Spleen (tissue), 13 donors: ENCODE measurements around the gene IL33. TPM values are rescaled to one million over a fixed set of nuclear protein-coding genes. Genes with fewer than 3 reads are reported as not detected.
"Not testable (repeated sequence)": the region's sequence is repeated elsewhere in the genome, so short reads cannot be mapped to it uniquely, and the experiment has no call there.

Experiments used
- DNase-seq: peaks from one replicate; pipeline ENCODE4 v3.0.0-alpha.2; 2020
- H3K27ac ChIP-seq, 8 donors: fragments of 200-600 bp; sonication (generic) in 7 of 8; 1 replicate in 4 of 8; 2 replicates in 4 of 8; pipeline versions ENCODE4 v1.5.0 to v1.8.0; 2016 to 2021; ENCODE audit warnings: inconsistent platforms in 4 of 8, mild to moderate bottlenecking in 4 of 8, moderate library complexity in 1 of 8
- H3K27me3 ChIP-seq, 7 donors: fragments of 200-600 bp; sonication (generic) in 6 of 7; replicated peaks in 1 of 7; 1 replicate in 4 of 7; 2 replicates in 3 of 7; pipeline versions ENCODE4 v1.5.0 to v1.8.0; 2016 to 2021; ENCODE audit warnings: inconsistent platforms in 3 of 7, mild to moderate bottlenecking in 1 of 7
- H3K36me3 ChIP-seq, 6 donors: fragments of 200-600 bp; sonication (generic) in 5 of 6; 1 replicate in 4 of 6; 2 replicates in 2 of 6; pipeline versions ENCODE4 v1.5.0 to v1.8.0; 2016 to 2021; ENCODE audit warnings: inconsistent platforms in 2 of 6
- H3K4me1 ChIP-seq, 6 donors: fragments of 200-600 bp; sonication (generic) in 5 of 6; 1 replicate in 3 of 6; 2 replicates in 3 of 6; pipeline versions ENCODE4 v1.5.0 to v1.8.0; 2016 to 2021; ENCODE audit warnings: inconsistent platforms in 3 of 6
- H3K4me3 ChIP-seq, 8 donors: fragments of 200-600 bp; sonication (generic) in 7 of 8; 1 replicate in 4 of 8; 2 replicates in 4 of 8; pipeline versions ENCODE4 v1.5.0 to v1.8.0; 2016 to 2021; ENCODE audit warnings: inconsistent platforms in 4 of 8, mild to moderate bottlenecking in 4 of 8, moderate library complexity in 2 of 8
- H3K9me3 ChIP-seq, 8 donors: fragments of 200-600 bp; sonication (generic) in 7 of 8; 1 replicate in 4 of 8; 2 replicates in 4 of 8; pipeline versions ENCODE4 v1.5.0 to v1.8.0; 2016 to 2021; ENCODE audit warnings: inconsistent platforms in 4 of 8
- CTCF ChIP-seq, 11 experiments: fragments of 200-600 bp in 7 of 11; fragments of 450-650 bp in 4 of 11; sonication (generic) in 4 of 11; IDR thresholded peaks in 8 of 11; conservative IDR thresholded peaks in 3 of 11; 1 replicate in 7 of 11; 2 replicates in 4 of 11; pipeline versions ENCODE4 v1.4.0 to v1.8.0; 2016 to 2021; ENCODE audit warnings: antibody characterized with exemption in 11 of 11, inconsistent platforms in 4 of 11, mild to moderate bottlenecking in 1 of 11
- POLR2A ChIP-seq, 3 donors: fragments of 450-650 bp; IDR thresholded peaks; one replicate each; pipeline ENCODE4 v1.5.1; 2017; ENCODE audit warnings: antibody characterized with exemption in 3 of 3, mild to moderate bottlenecking in 1 of 3
- POLR2AphosphoS5 ChIP-seq, 3 donors: sonication (generic); formaldehyde crosslinking; IDR thresholded peaks; one replicate each; pipeline ENCODE4 v1.5.1; 2017; ENCODE audit warnings: antibody characterized with exemption in 3 of 3
- whole genome bisulfite sequencing, 5 donors: extraction: QIAGEN DNeasy Blood & Tissue Kit in 3 of 5; methylation state at CpG; one replicate each; pipeline versions ENCODE4 v1.1.5 to v1.1.7; 2013 to 2018; 5-methylcytosine and 5-hydroxymethylcytosine counted together
- intact Hi-C: fragments of 100-400 bp; cut with DNase I; formaldehyde crosslinking; loops from one replicate; pipeline ENCODE4 v1.15.0; 2023; ENCODE audit warnings: low total_unique reads
- long read RNA-seq, 2 donors: transcript quantifications; one replicate each; lab custom pipeline, GENCODE V29; 2026
- polyA plus RNA-seq, 3 donors: library from polyadenylated mRNA; stranded (reverse); fragments of 200-250 nt; gene quantifications; one replicate each; pipeline ENCODE4 v1.2.1, GENCODE V29; 2013
- total RNA-seq, 7 donors: library from RNA; depleted of rRNA in 3 of 7; stranded (reverse); fragments of >200 nt in 3 of 7; fragmentation: NEBNext Ultra II Directional in 4 of 7; extraction: Animal tissue kit (Norgen Biotek cat#: 25700) in 4 of 7; gene quantifications; one replicate each; pipeline versions ENCODE4 v1.1.0 to v1.2.1, GENCODE V29; 2016 to 2021
- donor health status: healthy with polysubstance abuse.
- donor health status: DM: no; HTN: no; CAD: no; lungs with moderate emphysema.
- donor health status: DM: no; HTN: no; CAD: no.
- donor health status: Bipolar disorder and iron deficiency.
- donor health status: healthy.
- donor health status: DM: no; HTN: no; CAD: no.
- donor health status: DM: yes; HTN: yes; CAD: no.

IL33 gene
- total RNA-seq (10 to 100 TPM in 5 of 7 donors, 1 to 10 TPM in 2; 2.7 to 18.9 (median 14.6) TPM), polyA plus RNA-seq (10 to 100 TPM in 1 of 3 donors, 1 to 10 TPM in 2; 6.3 to 11.3 (median 7.2) TPM)
- long read RNA-seq, donor 1, partial matches to known transcripts = 0 of 36 reads
- long read RNA-seq, donor 1, other reads (novel, unspliced or antisense) = 35 of 36 reads
- long read RNA-seq, donor 2, partial matches to known transcripts = 25 of 25 reads
- long read RNA-seq, donor 2, other reads (novel, unspliced or antisense) = 0 of 25 reads

DNA sequence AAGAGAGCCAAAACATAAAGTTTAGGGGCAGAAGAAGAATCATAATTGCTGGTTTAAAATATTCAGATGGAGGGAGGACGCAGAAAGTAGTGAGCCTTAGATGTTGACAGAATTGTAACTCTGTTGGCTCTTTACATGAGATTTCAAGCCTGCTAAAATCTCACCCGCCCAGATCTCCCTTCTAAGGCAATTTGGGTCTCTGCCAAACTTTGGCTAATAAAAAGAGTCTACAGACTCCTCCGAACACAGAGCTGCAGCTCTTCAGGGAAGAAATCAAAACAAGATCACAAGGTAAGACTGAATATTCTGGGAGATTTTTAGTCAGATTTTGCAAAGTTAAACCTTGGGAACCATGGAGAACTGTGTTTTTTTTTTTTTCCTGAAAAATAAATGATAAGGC, at the start of gene IL33:
TSS of gene IL33 (plus strand) at position 246 of the 400 bp plus-strand sequence. CDS start 25,888 bp downstream, outside the sequence.
- Histone ChIP-seq H3K27ac (peak within 1 kb of the TSS in 2 of 8 donors; percentile 16 to 27), H3K4me3 (peak within 1 kb of the TSS in 6 of 8 donors; percentile 0 to 31 (median 12)), H3K9me3 (peaks cover 0 to 12% (median 6%) of the 10 kb centered on the region in 8 donors), H3K36me3 (no peaks in the 10 kb centered on the region), H3K27me3 (no peaks in the 10 kb centered on the region), H3K4me1 (peaks cover 0 to 21% (median 6%) of the 10 kb centered on the region in 6 donors)
- intact Hi-C loops = no loop called here
- no peak for DNase-seq
- WGBS, 5 donors = 67 to 81% (median 77%) methylated on average over 3 of the region's 3 CpGs
- no peak for TF ChIP-seq CTCF (IDR thresholded peaks at IDR 0.05 in 8 of 11, conservative IDR thresholded peaks at IDR 0.05 in 3 of 11)
- no peak for TF ChIP-seq POLR2A (IDR thresholded peaks at IDR 0.05)
- no peak for TF ChIP-seq POLR2AphosphoS5 (IDR thresholded peaks at IDR 0.05)

DNA sequence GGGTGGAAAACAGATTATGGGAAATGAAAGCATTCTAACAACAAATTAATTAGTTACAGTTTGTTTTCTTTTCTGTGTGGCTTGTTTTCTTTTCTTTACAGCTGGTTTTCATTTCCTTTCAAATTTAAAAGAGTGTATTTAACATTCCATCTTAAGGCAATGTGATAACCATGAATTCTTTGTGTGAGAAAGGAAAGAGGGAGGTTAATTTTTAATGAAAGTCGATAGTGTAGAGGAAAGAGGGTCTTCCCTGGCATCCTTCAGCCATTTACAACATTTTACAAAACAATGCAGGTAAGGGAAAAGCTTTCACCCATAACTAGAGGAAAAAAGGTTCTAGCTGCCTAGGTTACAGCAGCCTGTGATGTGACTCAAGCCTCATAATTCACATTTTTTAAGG, 43.9 kb upstream of the IL33 start:
- H3K4me3 ChIP-seq = no peak overlapping the region
- H3K36me3 ChIP-seq = no peaks in the 10 kb centered on the region
- no peak overlapping the region for H3K27ac ChIP-seq
- DNase-seq = no peak
- no peaks in the 10 kb centered on the region for H3K4me1 ChIP-seq
- H3K27me3 ChIP-seq = no peaks in the 10 kb centered on the region
- WGBS, 5 donors = 3 to 16% (median 12%) methylated on average over 1 of the region's 1 CpG
- TF ChIP-seq POLR2A (IDR thresholded peaks at IDR 0.05) (no peak), CTCF (IDR thresholded peaks at IDR 0.05 in 8 of 11, conservative IDR thresholded peaks at IDR 0.05 in 3 of 11) (no peak), POLR2AphosphoS5 (IDR thresholded peaks at IDR 0.05) (no peak)
- H3K9me3 ChIP-seq = peaks cover 7 to 47% (median 39%) of the 10 kb centered on the region in 8 donors
- intact Hi-C loops = no loop called here

DNA sequence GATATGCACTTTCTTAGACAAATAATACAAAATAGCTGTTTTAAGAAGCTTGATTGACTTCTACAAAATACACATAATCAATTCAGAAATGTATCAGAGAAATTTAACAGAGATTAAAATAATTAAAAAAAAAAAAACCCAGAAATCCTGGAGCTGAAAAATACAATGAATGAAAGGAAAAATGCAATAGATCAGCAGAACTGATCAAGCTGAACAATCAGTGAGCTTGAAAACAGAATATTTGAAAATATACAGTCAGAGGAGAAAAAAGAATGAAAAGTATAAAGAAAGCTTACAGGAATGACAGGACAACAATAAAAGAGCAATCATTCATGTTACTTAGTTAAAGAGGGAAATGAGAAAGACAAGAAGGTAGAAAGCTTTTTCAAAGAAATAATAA, 41.7 kb upstream of the IL33 start:
- H3K27me3 ChIP-seq = no peaks in the 10 kb centered on the region
- H3K9me3 ChIP-seq = peaks cover 7 to 49% (median 41%) of the 10 kb centered on the region in 8 donors
- intact Hi-C loops = no loop called here
- no peak for DNase-seq
- no peak overlapping the region for H3K4me3 ChIP-seq
- H3K36me3 ChIP-seq = no peaks in the 10 kb centered on the region
- H3K4me1 ChIP-seq = no peaks in the 10 kb centered on the region
- H3K27ac ChIP-seq = no peak overlapping the region
- TF ChIP-seq POLR2A (IDR thresholded peaks at IDR 0.05) (no peak), CTCF (IDR thresholded peaks at IDR 0.05 in 8 of 11, conservative IDR thresholded peaks at IDR 0.05 in 3 of 11) (no peak), POLR2AphosphoS5 (IDR thresholded peaks at IDR 0.05) (no peak)

GRCh38 chr9:6182549-6183226, 32.9 kb upstream of the IL33 start:
- 93 to 96% (median 94%) methylated on average over 16 to 24 of the region's 31 CpGs for WGBS, 5 donors
- H3K4me1 ChIP-seq, intact Hi-C loops, H3K36me3 ChIP-seq, H3K27ac ChIP-seq, H3K9me3 ChIP-seq, H3K4me3 ChIP-seq, DNase-seq, H3K27me3 ChIP-seq: not testable (repeated sequence)
